Measurements from ENCODE around the gene ATXN1. TPM values are rescaled to one million over a fixed set of nuclear protein-coding genes. Genes with fewer than 3 reads are reported as not detected.

The ATXN1 gene
- polyA plus RNA-seq, 6 donors from 2014 or later: 0.14 to 1.2 (median 0.60) TPM; not detected in 1

DNA sequence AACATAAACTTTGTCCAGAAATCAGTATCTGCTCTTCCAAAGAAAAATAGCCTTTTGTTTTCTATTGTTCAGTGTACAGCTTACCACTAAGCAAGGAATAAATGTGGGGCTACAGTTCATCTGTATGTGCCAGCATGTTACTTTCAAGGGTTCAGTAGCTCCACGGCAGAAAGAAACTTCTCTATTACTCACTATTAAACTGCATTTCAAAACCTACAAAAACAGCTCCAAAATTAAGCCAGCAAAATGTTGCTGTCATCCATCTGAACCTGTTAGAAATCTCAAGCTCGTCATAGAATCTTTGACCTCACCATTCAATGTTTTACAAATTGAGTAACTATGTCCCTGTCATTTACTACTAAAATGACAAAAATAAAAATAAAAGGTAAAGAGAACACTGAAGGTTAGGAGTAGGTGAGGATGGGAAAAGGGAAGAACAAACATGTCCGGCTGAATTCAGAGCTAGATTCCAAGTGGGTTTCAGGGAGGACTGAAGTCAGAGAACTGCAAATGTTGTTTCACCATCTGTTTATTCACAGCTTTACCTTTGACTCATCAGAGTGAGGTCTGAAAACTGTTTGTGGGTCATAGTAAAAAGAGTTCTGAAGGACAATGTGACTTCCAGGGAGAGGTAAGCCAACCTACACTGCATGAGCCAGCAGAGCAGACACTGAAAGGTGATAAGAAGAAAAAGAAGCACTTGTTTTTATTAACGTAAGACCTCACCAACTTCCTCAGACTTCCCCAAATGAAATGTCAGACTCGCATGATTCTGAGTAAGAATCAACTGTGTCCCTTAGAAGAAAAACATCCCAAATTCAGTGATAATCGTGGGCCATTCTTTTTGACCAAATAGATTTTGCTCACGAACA, 62.0 kb downstream of the ATXN1 start:
- H3K27ac Mint-ChIP-seq: peak overlapping the region in 1 of 6 donors; percentile 49
- no peak for DNase-seq
- peak overlapping the region in 1 of 8 donors; percentile 27 for H3K4me3 Mint-ChIP-seq
- H3K36me3 Mint-ChIP-seq: peaks cover 0 to 7% of the 10 kb centered on the region in 2 donors
- peaks cover 0 to 9% (median 3%) of the 10 kb centered on the region in 7 donors for H3K9me3 Mint-ChIP-seq
- ATAC-seq (ENCODE audit: low read depth in 2 of 2): peak in 1 of 2 donors; percentile 30
- peaks cover 9 to 33% (median 17%) of the 10 kb centered on the region in 3 donors for H3K27me3 Mint-ChIP-seq
- peaks cover 17 to 23% (median 20%) of the 10 kb centered on the region in 3 donors for H3K4me1 Mint-ChIP-seq

DNA sequence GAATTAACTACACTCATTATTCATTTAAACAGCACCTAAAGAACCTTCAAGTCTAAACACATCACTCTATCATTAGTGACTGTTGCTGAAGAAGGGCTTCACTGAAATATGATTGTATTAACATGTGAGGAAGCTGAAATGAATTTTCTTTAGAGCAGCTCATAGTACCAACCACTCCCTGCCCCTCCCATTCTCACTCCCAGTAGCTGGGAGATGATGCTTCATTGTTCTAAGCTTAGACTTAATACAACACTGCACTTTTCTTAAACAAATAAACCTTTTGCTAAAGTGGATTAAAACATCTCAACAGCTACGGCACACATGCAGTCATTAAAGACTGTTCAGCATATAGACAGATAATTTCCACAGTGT, 63.1 kb downstream of the ATXN1 start:
- peaks cover 0 to 9% (median 3%) of the 10 kb centered on the region in 7 donors for H3K9me3 Mint-ChIP-seq
- H3K4me3 Mint-ChIP-seq: no peak overlapping the region
- no peak for DNase-seq
- H3K4me1 Mint-ChIP-seq: peaks cover 15 to 23% (median 20%) of the 10 kb centered on the region in 3 donors
- H3K27me3 Mint-ChIP-seq: peaks cover 6 to 33% (median 17%) of the 10 kb centered on the region in 3 donors
- H3K27ac Mint-ChIP-seq: no peak overlapping the region
- peaks cover 0 to 7% of the 10 kb centered on the region in 2 donors for H3K36me3 Mint-ChIP-seq
- ATAC-seq (ENCODE audit: low read depth in 2 of 2): no peak

DNA sequence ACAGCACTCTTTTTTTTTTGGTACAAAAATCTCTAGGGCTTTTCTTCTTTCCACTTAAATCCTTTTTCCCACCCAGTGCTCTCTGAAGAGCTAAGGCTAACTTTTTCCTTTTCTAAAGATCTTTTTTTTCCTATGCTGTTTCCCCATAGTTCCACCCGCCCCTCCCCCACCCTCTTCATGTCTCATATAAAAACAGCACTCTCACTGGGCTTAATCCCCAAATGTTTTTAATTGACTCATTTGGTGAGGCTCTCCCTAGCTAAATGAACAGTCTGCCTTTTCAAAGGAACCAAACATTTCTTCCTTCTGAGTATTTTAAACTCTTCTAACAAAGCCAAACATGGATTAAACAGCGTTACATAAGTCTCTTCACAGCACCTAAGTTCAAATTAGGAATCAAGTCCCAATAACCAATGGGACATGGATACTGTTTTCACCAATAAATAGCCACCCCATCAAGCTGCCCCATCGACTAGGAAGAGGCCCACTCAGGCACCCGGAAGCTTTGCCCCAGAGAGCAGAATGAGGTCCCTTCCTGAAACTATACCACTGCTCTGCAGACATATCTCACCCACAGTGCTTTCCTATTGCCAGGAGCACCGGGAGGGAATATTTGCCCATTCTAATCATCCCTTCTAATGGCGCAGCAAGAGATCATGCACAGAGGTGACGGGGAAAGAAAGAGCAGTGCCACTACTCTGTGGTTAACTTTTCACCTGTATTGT, 63.7 kb downstream of the ATXN1 start:
- peaks cover 0 to 9% (median 3%) of the 10 kb centered on the region in 7 donors for H3K9me3 Mint-ChIP-seq
- H3K36me3 Mint-ChIP-seq: peaks cover 0 to 7% of the 10 kb centered on the region in 2 donors
- H3K4me1 Mint-ChIP-seq: peaks cover 15 to 23% (median 20%) of the 10 kb centered on the region in 3 donors
- no peak overlapping the region for H3K27ac Mint-ChIP-seq
- ATAC-seq (ENCODE audit: low read depth in 2 of 2): no peak
- H3K27me3 Mint-ChIP-seq: peaks cover 6 to 33% (median 17%) of the 10 kb centered on the region in 3 donors
- no peak for DNase-seq
- no peak overlapping the region for H3K4me3 Mint-ChIP-seq

DNA sequence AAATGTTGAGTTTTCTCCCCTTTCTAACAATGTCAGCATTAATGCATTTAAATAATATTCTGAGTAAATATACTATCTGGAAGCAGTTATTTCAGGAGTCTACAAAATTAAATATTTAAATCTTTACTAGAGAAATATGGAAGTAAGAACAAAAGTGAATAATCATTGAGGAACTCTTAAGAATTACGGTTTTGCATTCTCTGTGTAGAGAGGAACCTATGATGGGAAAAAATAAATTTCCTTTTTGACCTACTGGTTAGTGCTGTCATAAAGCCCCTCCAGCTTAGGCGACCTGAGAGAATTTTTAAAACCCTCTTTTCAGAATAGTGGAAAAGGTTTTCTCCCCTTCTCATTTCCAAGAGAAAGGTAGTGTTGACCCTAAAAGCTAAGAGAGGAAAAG, 64.8 kb downstream of the ATXN1 start:
- peaks cover 15 to 23% (median 21%) of the 10 kb centered on the region in 3 donors for H3K4me1 Mint-ChIP-seq
- no peak overlapping the region for H3K27ac Mint-ChIP-seq
- DNase-seq (no peak), ATAC-seq (ENCODE audit: low read depth in 2 of 2) (no peak)
- H3K27me3 Mint-ChIP-seq: peaks cover 6 to 33% (median 15%) of the 10 kb centered on the region in 3 donors
- peaks cover 0 to 7% of the 10 kb centered on the region in 2 donors for H3K36me3 Mint-ChIP-seq
- H3K4me3 Mint-ChIP-seq: no peak overlapping the region
- H3K9me3 Mint-ChIP-seq: peaks cover 0 to 8% (median 1%) of the 10 kb centered on the region in 7 donors

DNA sequence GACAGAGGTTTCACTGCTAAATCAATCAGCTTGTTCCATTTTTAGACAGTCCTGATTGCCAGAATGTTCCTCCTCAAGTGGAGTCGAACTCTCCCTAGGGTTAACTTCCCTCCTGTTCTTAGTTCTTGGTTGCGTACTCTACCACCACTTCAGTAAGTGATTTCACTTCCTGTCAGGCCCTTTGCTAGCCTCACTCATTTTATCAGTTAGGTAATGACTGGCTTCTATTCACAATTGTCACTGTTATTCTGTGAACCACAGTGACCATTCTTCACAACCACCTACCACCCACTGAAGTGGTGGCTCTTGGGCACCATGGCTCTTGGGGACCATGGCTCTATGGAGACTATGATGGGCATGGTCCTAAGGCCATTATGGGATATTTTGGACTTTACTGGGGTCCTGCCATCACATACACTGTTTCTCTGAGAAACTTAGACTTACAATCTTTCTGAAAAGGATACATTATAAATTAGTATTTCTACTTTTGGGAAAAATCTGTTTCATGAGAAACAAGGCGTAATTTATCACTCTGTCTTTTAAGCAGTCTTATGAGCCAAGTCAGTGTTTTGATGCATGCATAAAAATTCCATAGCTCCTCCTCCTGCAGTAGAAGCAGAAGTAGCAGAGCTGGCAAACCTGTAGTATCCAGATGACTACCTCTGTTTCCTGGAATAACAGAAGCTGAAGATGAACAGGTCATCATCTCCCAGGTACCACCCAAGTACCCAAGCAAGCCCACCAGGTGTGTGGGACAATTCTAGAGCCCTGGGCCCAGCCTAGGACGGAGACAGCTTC, 66.3 kb downstream of the ATXN1 start:
- no peaks in the 10 kb centered on the region for H3K9me3 Mint-ChIP-seq
- H3K27ac Mint-ChIP-seq: no peak overlapping the region
- H3K4me3 Mint-ChIP-seq: no peak overlapping the region
- no peak for DNase-seq
- peaks cover 5 to 18% (median 6%) of the 10 kb centered on the region in 3 donors for H3K27me3 Mint-ChIP-seq
- H3K36me3 Mint-ChIP-seq: no peaks in the 10 kb centered on the region
- peaks cover 0 to 18% (median 8%) of the 10 kb centered on the region in 3 donors for H3K4me1 Mint-ChIP-seq
- ATAC-seq (ENCODE audit: low read depth in 2 of 2): no peak

DNA sequence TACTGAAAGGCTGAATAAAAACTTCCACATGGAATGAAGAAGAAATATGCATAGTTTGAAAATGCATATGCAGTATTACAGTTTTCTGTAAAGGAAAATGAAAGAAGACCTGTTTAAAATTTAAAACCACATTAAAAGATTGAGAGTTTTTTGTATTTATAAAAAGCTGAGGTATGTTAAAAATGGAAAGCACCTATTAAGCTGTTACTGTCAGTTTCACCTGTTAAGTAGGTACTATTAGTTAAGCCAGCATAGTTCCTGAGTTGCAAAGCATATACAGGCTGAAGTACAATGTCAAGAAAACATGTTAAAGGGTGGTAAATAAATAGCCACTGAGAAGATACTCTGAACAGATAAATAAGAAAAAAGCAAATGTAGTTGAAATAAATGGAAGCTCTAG, 69.9 kb downstream of the ATXN1 start:
- Mint-ChIP-seq H3K27me3 (peaks cover 0 to 10% (median 0%) of the 10 kb centered on the region in 3 donors), H3K4me1 (peaks cover 1 to 13% (median 13%) of the 10 kb centered on the region in 3 donors), H3K9me3 (no peaks in the 10 kb centered on the region), H3K27ac (peak overlapping the region in 2 of 6 donors; percentile 42 to 84), H3K36me3 (no peaks in the 10 kb centered on the region), H3K4me3 (no peak overlapping the region)
- peak in 1 of 2 donors; percentile 46 for ATAC-seq (ENCODE audit: low read depth in 2 of 2)
- DNase-seq: no peak

DNA sequence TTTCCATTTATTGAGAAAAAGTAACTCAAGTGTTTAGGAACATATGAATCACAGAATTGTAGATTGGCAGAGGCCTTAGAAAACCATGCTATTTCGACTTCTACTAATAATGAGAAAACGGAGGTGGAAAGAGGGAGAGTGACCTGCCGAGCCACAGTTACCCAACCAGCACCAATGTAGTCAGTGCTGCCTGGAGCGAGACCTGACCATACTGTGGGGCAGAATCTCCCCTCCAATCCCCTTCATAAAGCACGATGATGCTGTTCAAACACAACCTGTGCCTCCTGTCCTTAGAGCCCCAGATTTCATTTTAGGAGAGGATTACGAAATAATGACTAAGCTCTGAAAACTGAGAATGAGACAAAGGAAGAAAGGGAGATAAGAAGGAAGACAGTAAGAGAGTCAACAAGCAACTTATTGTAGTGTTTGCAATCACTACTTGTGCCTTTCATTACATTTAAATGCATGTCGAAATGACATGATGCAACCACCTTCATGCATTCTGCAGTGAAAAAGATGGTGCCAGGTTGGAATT, 70.6 kb downstream of the ATXN1 start:
- Mint-ChIP-seq H3K9me3 (no peaks in the 10 kb centered on the region), H3K4me3 (no peak overlapping the region), H3K36me3 (no peaks in the 10 kb centered on the region), H3K27ac (peak overlapping the region in 2 of 6 donors; percentile 30 to 43), H3K4me1 (peaks cover 1 to 13% (median 13%) of the 10 kb centered on the region in 3 donors), H3K27me3 (peaks cover 0 to 10% (median 0%) of the 10 kb centered on the region in 3 donors)
- DNase-seq (no peak), ATAC-seq (ENCODE audit: low read depth in 2 of 2) (no peak)

DNA sequence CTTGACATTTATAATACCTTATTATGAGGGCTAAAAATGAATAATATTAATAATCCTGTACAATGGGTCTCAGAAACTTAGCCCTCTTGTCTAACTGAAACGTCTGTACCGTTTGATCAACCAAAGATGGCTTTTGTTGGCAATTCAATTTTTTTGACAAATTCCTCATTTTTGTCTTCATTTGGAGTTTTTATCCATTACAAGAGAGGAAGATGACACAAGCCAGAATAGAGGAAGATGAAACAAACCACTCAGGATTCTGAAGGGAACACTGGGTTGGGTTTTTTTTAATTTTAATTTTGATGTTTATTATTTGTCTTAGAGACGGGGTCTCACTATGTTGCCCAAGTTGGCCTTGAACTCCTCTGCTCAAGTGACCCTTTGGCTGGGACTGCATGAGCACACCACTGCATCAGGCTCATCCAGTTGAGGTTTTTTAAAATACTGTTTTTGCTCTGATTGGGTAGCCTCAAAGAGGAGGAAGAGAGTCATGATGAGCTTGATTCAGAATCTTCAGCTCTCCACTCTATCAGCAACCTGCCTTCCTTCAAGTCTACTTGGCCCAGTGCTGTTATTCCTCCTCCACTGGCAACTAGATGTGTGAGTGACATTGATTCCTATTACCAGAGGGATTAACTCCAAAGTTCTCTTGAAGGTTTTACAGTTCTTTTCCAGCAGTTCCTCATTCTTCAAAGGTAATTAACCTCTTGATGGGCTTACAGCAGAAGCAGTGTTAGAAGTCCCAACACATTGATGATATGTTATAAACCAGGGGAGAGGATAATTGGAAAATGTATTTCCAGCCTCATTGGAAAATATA, 71.3 kb downstream of the ATXN1 start:
- Mint-ChIP-seq H3K27ac (peak overlapping the region in 2 of 6 donors; percentile 4 to 30), H3K9me3 (no peaks in the 10 kb centered on the region), H3K4me1 (peaks cover 6 to 18% (median 13%) of the 10 kb centered on the region in 3 donors), H3K27me3 (peaks cover 0 to 10% (median 0%) of the 10 kb centered on the region in 3 donors), H3K36me3 (no peaks in the 10 kb centered on the region), H3K4me3 (no peak overlapping the region)
- DNase-seq: no peak
- ATAC-seq (ENCODE audit: low read depth in 2 of 2): no peak

DNA sequence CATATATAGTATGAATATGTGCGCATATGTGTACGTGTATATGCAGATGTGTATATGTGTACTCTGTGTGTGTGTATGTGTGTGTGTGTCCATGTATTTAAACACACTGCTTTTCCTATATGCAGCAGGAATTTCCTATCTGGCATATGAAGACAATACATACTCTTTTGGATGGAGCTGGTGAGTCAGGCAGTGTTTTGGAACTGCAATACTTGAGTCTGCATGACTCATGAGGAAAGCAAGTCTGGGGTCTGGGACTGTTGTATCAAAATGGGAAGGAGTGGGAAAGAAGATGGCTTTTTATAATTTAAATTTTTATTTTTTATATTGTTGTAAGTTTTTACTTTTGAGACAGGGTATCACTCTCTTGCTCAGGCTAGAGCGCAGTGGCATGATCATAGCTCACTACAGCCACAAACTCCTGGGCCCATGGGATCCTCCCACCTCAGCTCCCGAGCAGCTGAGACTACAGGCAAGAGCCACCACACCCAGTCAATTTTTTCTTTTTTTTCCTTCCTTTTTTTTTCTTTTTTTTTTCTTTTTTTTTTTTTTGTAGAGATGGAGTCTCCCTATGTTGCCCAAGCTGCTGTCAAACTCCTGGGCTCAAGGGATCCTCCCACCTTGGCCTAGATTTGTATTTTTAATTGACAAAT, 72.2 kb downstream of the ATXN1 start:
- ATAC-seq (ENCODE audit: low read depth in 2 of 2) (no peak), DNase-seq (no peak)
- Mint-ChIP-seq H3K4me1 (peaks cover 11 to 20% (median 12%) of the 10 kb centered on the region in 3 donors), H3K9me3 (no peaks in the 10 kb centered on the region), H3K36me3 (no peaks in the 10 kb centered on the region), H3K27me3 (peaks cover 0 to 5% (median 0%) of the 10 kb centered on the region in 3 donors), H3K4me3 (no peak overlapping the region), H3K27ac (peak overlapping the region in 1 of 6 donors; percentile 61)

DNA sequence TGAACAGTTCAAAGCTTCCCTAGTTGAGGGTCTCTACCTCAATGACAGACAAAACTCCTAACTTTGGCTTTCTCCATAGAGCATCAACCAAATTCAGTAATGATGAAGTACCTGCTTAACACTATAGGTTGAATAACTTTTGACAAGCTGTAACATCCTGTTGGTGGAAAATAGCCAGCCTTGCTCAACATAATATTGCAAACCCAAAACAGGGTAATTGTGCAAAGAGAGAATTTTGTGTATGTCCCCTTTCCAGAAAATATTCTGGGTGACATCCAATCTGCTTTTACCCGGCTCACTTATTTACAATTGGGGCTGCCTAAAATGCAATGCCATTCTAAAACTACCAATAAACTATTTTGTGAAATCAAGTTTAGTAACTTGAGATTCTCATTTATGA, 72.8 kb downstream of the ATXN1 start:
- DNase-seq (no peak), ATAC-seq (ENCODE audit: low read depth in 2 of 2) (no peak)
- Mint-ChIP-seq H3K9me3 (no peaks in the 10 kb centered on the region), H3K27me3 (peaks cover 0 to 5% (median 0%) of the 10 kb centered on the region in 3 donors), H3K4me1 (peaks cover 18 to 25% (median 19%) of the 10 kb centered on the region in 3 donors), H3K4me3 (no peak overlapping the region), H3K36me3 (no peaks in the 10 kb centered on the region), H3K27ac (no peak overlapping the region)

DNA sequence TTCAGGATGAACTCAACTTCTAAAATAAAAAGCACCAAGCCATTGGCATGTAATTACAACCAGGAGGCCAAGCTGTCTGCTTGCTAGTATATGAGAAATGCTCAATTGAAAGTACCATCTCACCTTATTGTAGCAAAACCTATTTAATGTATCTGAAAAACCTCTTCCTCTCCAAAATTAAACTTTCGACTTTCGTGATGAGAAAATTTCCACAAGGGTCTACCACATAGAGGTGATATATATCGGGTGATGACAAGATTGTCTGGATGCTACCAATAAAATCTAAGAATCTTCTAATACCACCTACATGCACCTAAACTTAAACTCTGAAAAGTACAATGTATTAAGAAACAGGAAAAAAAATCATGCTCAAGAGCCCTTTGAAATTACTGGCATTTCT, 74.2 kb downstream of the ATXN1 start:
- no peak overlapping the region for H3K4me3 Mint-ChIP-seq
- peak overlapping the region in 3 of 6 donors; percentile 30 to 95 (median 50) for H3K27ac Mint-ChIP-seq
- no peak for DNase-seq

More for the DNA sequence above, 74.2 kb downstream of the ATXN1 start:
- peaks cover 21 to 28% (median 25%) of the 10 kb centered on the region in 3 donors for H3K4me1 Mint-ChIP-seq
- H3K36me3 Mint-ChIP-seq: no peaks in the 10 kb centered on the region
- peaks cover 0 to 5% (median 0%) of the 10 kb centered on the region in 3 donors for H3K27me3 Mint-ChIP-seq
- no peak for ATAC-seq (ENCODE audit: low read depth in 2 of 2)
- no peaks in the 10 kb centered on the region for H3K9me3 Mint-ChIP-seq

All from naive B cell (primary cell).